T-helper 2 cell treated with Interferon-gamma antibody and Interleukin-4, amounts not matched to agents 5 μg/mL and 100 μg/mL, for 36 hours (primary cell): ENCODE data around the gene ATF7IP.
A peak's percentile ranks its signal among the peaks of the same experiment; 100 is the strongest.
"Not testable (repeated sequence)": the region's sequence is repeated elsewhere in the genome, so short reads cannot be mapped to it uniquely, and the experiment has no call there.

ENCODE experiments used
- DNase-seq: peaks from one replicate; pipeline ENCODE4 v3.0.0; 2021; ENCODE audit warnings: low spot score
- H3K27ac Mint-ChIP-seq: one replicate; pipeline ENCODE4 v1.8.0; 2021; ENCODE audit warnings: mild to moderate bottlenecking, mixed read lengths
- H3K27me3 Mint-ChIP-seq: one replicate; pipeline ENCODE4 v1.8.0; 2021; ENCODE audit warnings: low read depth, mixed read lengths
- H3K36me3 Mint-ChIP-seq: one replicate; pipeline ENCODE4 v1.8.0; 2021; ENCODE audit warnings: low read depth, mixed read lengths
- H3K4me1 Mint-ChIP-seq: one replicate; pipeline ENCODE4 v1.8.0; 2021; ENCODE audit warnings: low read depth, mixed read lengths
- H3K4me3 Mint-ChIP-seq: one replicate; pipeline ENCODE4 v1.8.0; 2022; ENCODE audit warnings: mild to moderate bottlenecking, moderate library complexity, mixed read lengths
- H3K9me3 Mint-ChIP-seq: one replicate; pipeline ENCODE4 v1.8.0; 2021; ENCODE audit warnings: mixed read lengths

ATF7IP gene

GRCh38 chr12:14354665-14355064, 10.8 kb upstream of the ATF7IP start:
- peaks cover 36% of the 10 kb centered on the region for H3K9me3 Mint-ChIP-seq
- not testable (repeated sequence) for DNase-seq, H3K27ac Mint-ChIP-seq, H3K4me3 Mint-ChIP-seq, H3K36me3 Mint-ChIP-seq, H3K27me3 Mint-ChIP-seq, H3K4me1 Mint-ChIP-seq

- H3K4me1 Mint-ChIP-seq = no peaks in the 10 kb centered on the region
- peaks cover 4% of the 10 kb centered on the region for H3K36me3 Mint-ChIP-seq
- H3K27ac Mint-ChIP-seq = no peak overlapping the region
- H3K27me3 Mint-ChIP-seq = no peaks in the 10 kb centered on the region
- H3K4me3 Mint-ChIP-seq = no peak overlapping the region
- peaks cover 22% of the 10 kb centered on the region for H3K9me3 Mint-ChIP-seq
- no peak for DNase-seq
These were observed 9.3 kb upstream of the ATF7IP start for GRCh38 chr12:14356147-14356546.

GRCh38 chr12:14357486-14357885, 8.0 kb upstream of the ATF7IP start:
- Mint-ChIP-seq H3K27me3 (no peaks in the 10 kb centered on the region), H3K4me3 (no peak overlapping the region), H3K27ac (no peak overlapping the region), H3K4me1 (peaks cover 4% of the 10 kb centered on the region), H3K9me3 (peaks cover 21% of the 10 kb centered on the region), H3K36me3 (peaks cover 8% of the 10 kb centered on the region)
- DNase-seq = no peak

GRCh38 chr12:14362352-14362751, 3.1 kb upstream of the ATF7IP start:
- Mint-ChIP-seq H3K27ac (no peak overlapping the region), H3K27me3 (no peaks in the 10 kb centered on the region), H3K9me3 (peaks cover 5% of the 10 kb centered on the region), H3K4me1 (peaks cover 15% of the 10 kb centered on the region), H3K4me3 (no peak overlapping the region), H3K36me3 (peaks cover 19% of the 10 kb centered on the region)
- no peak for DNase-seq

- Mint-ChIP-seq H3K9me3 (peaks cover 5% of the 10 kb centered on the region), H3K27ac (peak overlapping the region; percentile 95), H3K4me1 (peaks cover 21% of the 10 kb centered on the region), H3K27me3 (no peaks in the 10 kb centered on the region), H3K36me3 (peaks cover 26% of the 10 kb centered on the region), H3K4me3 (peak overlapping the region; percentile 84)
- no peak for DNase-seq
These were observed 755 bp upstream of the ATF7IP start for GRCh38 chr12:14364583-14365271.

GRCh38 chr12:14366209-14367039, 942 bp downstream of the ATF7IP start:
- H3K36me3 Mint-ChIP-seq = peaks cover 38% of the 10 kb centered on the region
- peak overlapping the region; percentile 95 for H3K27ac Mint-ChIP-seq
- peaks cover 12% of the 10 kb centered on the region for H3K9me3 Mint-ChIP-seq
- H3K4me3 Mint-ChIP-seq = peak overlapping the region; percentile 84
- DNase-seq = no peak
- H3K4me1 Mint-ChIP-seq = peaks cover 34% of the 10 kb centered on the region
- no peaks in the 10 kb centered on the region for H3K27me3 Mint-ChIP-seq

GRCh38 chr12:14367040-14367661, 1.7 kb downstream of the ATF7IP start:
- Mint-ChIP-seq H3K9me3 (peaks cover 11% of the 10 kb centered on the region), H3K36me3 (peaks cover 42% of the 10 kb centered on the region), H3K4me1 (peaks cover 39% of the 10 kb centered on the region), H3K4me3 (peak overlapping the region; percentile 84), H3K27ac (peak overlapping the region; percentile 95), H3K27me3 (no peaks in the 10 kb centered on the region)
- peak; percentile 13 for DNase-seq

GRCh38 chr12:14369311-14369710, 3.8 kb downstream of the ATF7IP start:
- Mint-ChIP-seq H3K36me3 (peaks cover 47% of the 10 kb centered on the region), H3K27ac (no peak overlapping the region), H3K27me3 (no peaks in the 10 kb centered on the region), H3K4me1 (peaks cover 50% of the 10 kb centered on the region), H3K9me3 (peaks cover 10% of the 10 kb centered on the region), H3K4me3 (peak overlapping the region; percentile 66)
- DNase-seq = no peak

GRCh38 chr12:14373217-14373616, 7.7 kb downstream of the ATF7IP start:
- Mint-ChIP-seq H3K27ac (peak overlapping the region; percentile 44), H3K9me3 (peaks cover 15% of the 10 kb centered on the region), H3K27me3 (no peaks in the 10 kb centered on the region), H3K36me3 (peaks cover 63% of the 10 kb centered on the region), H3K4me1 (peaks cover 48% of the 10 kb centered on the region), H3K4me3 (peak overlapping the region; percentile 22)
- DNase-seq = no peak

- DNase-seq = no peak
- Mint-ChIP-seq H3K4me3 (no peak overlapping the region), H3K27ac (no peak overlapping the region), H3K36me3 (peaks cover 79% of the 10 kb centered on the region), H3K27me3 (no peaks in the 10 kb centered on the region), H3K9me3 (peaks cover 31% of the 10 kb centered on the region), H3K4me1 (peaks cover 24% of the 10 kb centered on the region)
These were observed 14.0 kb downstream of the ATF7IP start for GRCh38 chr12:14379508-14379907.

GRCh38 chr12:14384783-14385638, 19.5 kb downstream of the ATF7IP start:
- Mint-ChIP-seq H3K36me3 (peaks cover 60% of the 10 kb centered on the region), H3K27me3 (no peaks in the 10 kb centered on the region), H3K27ac (peak overlapping the region; percentile 93), H3K4me1 (peaks cover 47% of the 10 kb centered on the region), H3K4me3 (peak overlapping the region; percentile 84), H3K9me3 (peaks cover 8% of the 10 kb centered on the region)
- DNase-seq = peak; percentile 79

GRCh38 chr12:14387219-14387871, 21.9 kb downstream of the ATF7IP start:
- Mint-ChIP-seq H3K4me1 (peaks cover 62% of the 10 kb centered on the region), H3K4me3 (peak overlapping the region; percentile 89), H3K27ac (peak overlapping the region; percentile 76), H3K36me3 (peaks cover 61% of the 10 kb centered on the region), H3K9me3 (no peaks in the 10 kb centered on the region), H3K27me3 (no peaks in the 10 kb centered on the region)
- no peak for DNase-seq

- Mint-ChIP-seq H3K4me3 (peak overlapping the region; percentile 79), H3K27ac (peak overlapping the region; percentile 81), H3K4me1 (peaks cover 65% of the 10 kb centered on the region), H3K9me3 (no peaks in the 10 kb centered on the region), H3K36me3 (peaks cover 53% of the 10 kb centered on the region), H3K27me3 (no peaks in the 10 kb centered on the region)
- no peak for DNase-seq
These were observed 25.0 kb downstream of the ATF7IP start for GRCh38 chr12:14390449-14390848.
